HEK293 (cell line): ENCODE measurements around the gene SOCS6.
"Not testable (repeated sequence)": the region's sequence is repeated elsewhere in the genome, so short reads cannot be mapped to it uniquely, and the experiment has no call there.

ENCODE experiments used
- CTCF ChIA-PET: fragments of 350-600 bp; formaldehyde crosslinking; extraction: SDS; loops from one replicate; lab custom pipeline; 2021; ENCODE audit warnings: antibody characterized with exemption; lab: Yijun Ruan, JAX
- POLR2A ChIA-PET: fragments of 300-600 bp; formaldehyde crosslinking; extraction: SDS; loops from one replicate; lab custom pipeline; 2020; ENCODE audit warnings: antibody characterized with exemption, inconsistent platforms; lab: Yijun Ruan, JAX
- H3K27ac ChIP-seq: fragments of 200-500 bp; sonication (Bioruptor generic); 2 replicates; pipeline ENCODE4 v1.5.1; 2014; ENCODE audit warnings: low read depth, low read length, control low read depth, inconsistent platforms; ENCODE audit errors: extremely low read depth
- H3K36me3 ChIP-seq, 2 experiments: fragments of 200-500 bp in 1 of 2; sonication (Bioruptor generic) in 1 of 2; 1 replicate in 1 of 2; 2 replicates in 1 of 2; pipeline ENCODE4 v1.5.1; 2014 to 2017; ENCODE audit warnings: inconsistent platforms in 2 of 2, low read length in 2 of 2; ENCODE audit not compliant: control insufficient read depth in 2 of 2, insufficient read depth in 1 of 2
- H3K4me1 ChIP-seq: fragments of 200-500 bp; sonication (Bioruptor generic); 2 replicates; pipeline ENCODE4 v1.5.1; 2014; ENCODE audit warnings: mild to moderate bottlenecking, low read length, inconsistent platforms; ENCODE audit not compliant: control insufficient read depth, insufficient read depth
- H3K4me3 ChIP-seq: 2 replicates; pipeline ENCODE4 v1.5.1; 2011; ENCODE audit warnings: low read depth, mild to moderate bottlenecking, control low read depth, low read length, moderate library complexity
- H3K9me3 ChIP-seq: fragments of 200-500 bp; sonication (Bioruptor generic); 2 replicates; pipeline ENCODE4 v1.5.1; 2014; ENCODE audit warnings: low read depth, low read length, inconsistent platforms; ENCODE audit not compliant: control insufficient read depth, insufficient read depth
- BCL11A ChIP-seq: fragments of 450-650 bp; formaldehyde crosslinking; IDR thresholded peaks from 2 replicates; pipeline ENCODE4 v1.5.1; 2016; ENCODE audit warnings: low read depth, missing biosample characterization, missing genetic modification characterization
- GLI2 ChIP-seq: fragments of 450-650 bp; formaldehyde crosslinking; IDR thresholded peaks from 2 replicates; pipeline ENCODE4; 2017; ENCODE audit warnings: missing biosample characterization, missing genetic modification characterization, low read depth, borderline replicate concordance
- HOXD13 ChIP-seq: sonication (generic); formaldehyde crosslinking; IDR thresholded peaks from 2 replicates; pipeline ENCODE4 v1.8.0; 2022; ENCODE audit warnings: missing genetic modification reagents, borderline replicate concordance
- KLF8 ChIP-seq: fragments of 450-650 bp; formaldehyde crosslinking; IDR thresholded peaks from 2 replicates; pipeline ENCODE4 v1.5.1; 2016; ENCODE audit warnings: missing biosample characterization, missing genetic modification characterization
- KLF9 ChIP-seq: fragments of 450-650 bp; formaldehyde crosslinking; IDR thresholded peaks from 2 replicates; pipeline ENCODE4 v1.5.1; 2016; ENCODE audit warnings: missing biosample characterization, missing genetic modification characterization, low read depth
- PATZ1 ChIP-seq: fragments of 450-650 bp; formaldehyde crosslinking; IDR thresholded peaks from 2 replicates; pipeline ENCODE4 v1.5.1; 2016; ENCODE audit warnings: missing biosample characterization, missing genetic modification characterization
- PRDM1 ChIP-seq: fragments of 450-650 bp; formaldehyde crosslinking; IDR thresholded peaks from 2 replicates; pipeline ENCODE4; 2016; ENCODE audit warnings: missing biosample characterization, missing genetic modification characterization
- SP7 ChIP-seq: fragments of 450-650 bp; formaldehyde crosslinking; IDR thresholded peaks from 2 replicates; pipeline ENCODE4 v1.5.1; 2016; ENCODE audit warnings: missing biosample characterization, missing genetic modification characterization
- ZBTB44 ChIP-seq: fragments of 450-650 bp; IDR thresholded peaks from 2 replicates; pipeline ENCODE4 v1.5.1; 2018; ENCODE audit warnings: missing biosample characterization, mild to moderate bottlenecking, missing genetic modification characterization
- ZNF10 ChIP-seq: fragments of 450-650 bp; formaldehyde crosslinking; IDR thresholded peaks from 2 replicates; pipeline ENCODE4 v1.5.1; 2017; ENCODE audit warnings: missing biosample characterization, missing genetic modification characterization
- ZNF16 ChIP-seq: fragments of 450-650 bp; formaldehyde crosslinking; IDR thresholded peaks from 2 replicates; pipeline ENCODE4 v1.5.1; 2016; ENCODE audit warnings: low read depth, missing biosample characterization, missing genetic modification characterization
- ZNF211 ChIP-seq: fragments of 450-650 bp; formaldehyde crosslinking; IDR thresholded peaks from 2 replicates; pipeline ENCODE4 v1.5.1; 2016; ENCODE audit warnings: low read depth, missing biosample characterization, missing genetic modification characterization
- ZNF214 ChIP-seq: fragments of 450-650 bp; formaldehyde crosslinking; IDR thresholded peaks from 2 replicates; pipeline ENCODE4 v1.5.1; 2017; ENCODE audit warnings: missing biosample characterization, mild to moderate bottlenecking, missing genetic modification characterization, borderline replicate concordance
- ZNF280D ChIP-seq: fragments of 450-650 bp; formaldehyde crosslinking; IDR thresholded peaks from 2 replicates; pipeline ENCODE4 v1.5.1; 2016; ENCODE audit warnings: missing biosample characterization, missing genetic modification characterization
- ZNF362 ChIP-seq: fragments of 450-650 bp; formaldehyde crosslinking; IDR thresholded peaks from 2 replicates; pipeline ENCODE4 v1.5.1; 2016; ENCODE audit warnings: missing biosample characterization, missing genetic modification characterization
- ZNF366 ChIP-seq: fragments of 450-650 bp; formaldehyde crosslinking; conservative IDR thresholded peaks from 2 replicates; pipeline ENCODE4 v1.5.1; 2016; ENCODE audit warnings: missing biosample characterization, missing genetic modification characterization
- ZNF530 ChIP-seq: fragments of 450-650 bp; formaldehyde crosslinking; IDR thresholded peaks from 2 replicates; pipeline ENCODE4 v1.5.1; 2016; ENCODE audit warnings: low read depth, missing biosample characterization, missing genetic modification characterization
- ZNF560 ChIP-seq: fragments of 450-650 bp; formaldehyde crosslinking; IDR thresholded peaks from 2 replicates; pipeline ENCODE4 v1.5.1; 2017; ENCODE audit warnings: missing biosample characterization, missing genetic modification characterization, borderline replicate concordance
- ZNF580 ChIP-seq: fragments of 450-650 bp; formaldehyde crosslinking; IDR thresholded peaks from 2 replicates; pipeline ENCODE4 v1.5.1; 2016; ENCODE audit warnings: missing biosample characterization, missing genetic modification characterization
- ZNF610 ChIP-seq: fragments of 450-650 bp; formaldehyde crosslinking; IDR thresholded peaks from 2 replicates; pipeline ENCODE4 v1.5.1; 2016; ENCODE audit warnings: missing biosample characterization, missing genetic modification characterization, borderline replicate concordance
- ZNF623 ChIP-seq: fragments of 450-650 bp; formaldehyde crosslinking; IDR thresholded peaks from 2 replicates; pipeline ENCODE4 v1.5.1; 2016; ENCODE audit warnings: missing biosample characterization, missing genetic modification characterization
- ZNF629 ChIP-seq: fragments of 450-650 bp; formaldehyde crosslinking; IDR thresholded peaks from 2 replicates; pipeline ENCODE4 v1.5.1; 2017; ENCODE audit warnings: missing biosample characterization, missing genetic modification characterization
- ZNF660 ChIP-seq: fragments of 450-650 bp; IDR thresholded peaks from 2 replicates; pipeline ENCODE4 v1.5.1; 2018; ENCODE audit warnings: missing biosample characterization, mild to moderate bottlenecking, missing genetic modification characterization
- ZNF768 ChIP-seq: fragments of 450-650 bp; formaldehyde crosslinking; IDR thresholded peaks from 2 replicates; pipeline ENCODE4 v1.5.1; 2018; ENCODE audit warnings: missing biosample characterization, mild to moderate bottlenecking, missing genetic modification characterization
- ZNF791 ChIP-seq: fragments of 450-650 bp; formaldehyde crosslinking; IDR thresholded peaks from 2 replicates; pipeline ENCODE4 v1.5.1; 2016; ENCODE audit warnings: missing biosample characterization, missing genetic modification characterization
- ZSCAN18 ChIP-seq: fragments of 450-650 bp; formaldehyde crosslinking; IDR thresholded peaks from 2 replicates; pipeline ENCODE4 v1.5.1; 2016; ENCODE audit warnings: missing biosample characterization, missing genetic modification characterization

The SOCS6 gene

GRCh38 chr18:70355620-70356385, 67.0 kb downstream of the SOCS6 start:
- no peaks in the 10 kb centered on the region for H3K9me3 ChIP-seq
- H3K4me1 ChIP-seq = no peaks in the 10 kb centered on the region
- no peak overlapping the region for H3K4me3 ChIP-seq
- TF ChIP-seq PATZ1 (tag by site-specific recombination) (no peak), ZNF214 (tag by site-specific recombination) (no peak), ZNF211 (no peak), ZNF660 (tag by site-specific recombination) (no peak), ZNF791 (tag by site-specific recombination) (no peak), ZNF530 (tag by site-specific recombination) (no peak), ZNF560 (no peak), ZNF610 (tag by site-specific recombination) (no peak), ZNF580 (no peak), BCL11A (tag by site-specific recombination) (no peak), ZNF623 (tag by site-specific recombination) (no peak), ZNF768 (tag by site-specific recombination) (no peak), HOXD13 (CRISPR knock-in tag) (no peak), ZBTB44 (tag by site-specific recombination) (no peak), ZSCAN18 (tag by site-specific recombination) (no peak), GLI2 (tag by site-specific recombination) (no peak), KLF8 (tag by site-specific recombination) (no peak), ZNF10 (tag by site-specific recombination) (no peak), ZNF16 (tag by site-specific recombination) (no peak)
- CTCF ChIA-PET = interaction anchor here (2.0 kb wide), 1 partner anchor 78 kb away, joined by 10 read pairs; no protein-coding TSS in a partner anchor
- POLR2A ChIA-PET = no interaction called here
- no peak overlapping the region for H3K27ac ChIP-seq
- H3K36me3 ChIP-seq = peaks cover 0 to 7% of the 10 kb centered on the region in 2 experiments; a peak in 1 of 3 replicates

- H3K27ac ChIP-seq, H3K36me3 ChIP-seq, H3K9me3 ChIP-seq, H3K4me1 ChIP-seq, POLR2A ChIA-PET, H3K4me3 ChIP-seq: not testable (repeated sequence)
- CTCF ChIA-PET = interaction anchor here (0.6 to 0.8 kb wide), 2 partner anchors 24 to 78 kb away, joined by 3 read pairs; no protein-coding TSS in a partner anchor
- TF ChIP-seq ZNF366 (tag by site-specific recombination) = 0 out of 2 replicates have a peak, but pooled peaks have one; percentile 36
- peak; percentile 25; the same call in 1 of the 2 replicates for TF ChIP-seq ZNF362 (tag by site-specific recombination)
- TF ChIP-seq ZNF660 (tag by site-specific recombination) = 0 out of 2 replicates have a peak, but pooled peaks have one; percentile 8
- TF ChIP-seq SP7 (tag by site-specific recombination) = 0 out of 2 replicates have a peak, but pooled peaks have one; percentile 33
- 0 out of 2 replicates have a peak, but pooled peaks have one; percentile 5 for TF ChIP-seq KLF9 (tag by site-specific recombination)
- peak; percentile 57; the same call in 1 of the 2 replicates for TF ChIP-seq PRDM1
- TF ChIP-seq ZNF280D (tag by site-specific recombination) = 0 out of 2 replicates have a peak, but pooled peaks have one; percentile 28
- peak; percentile 51 for TF ChIP-seq ZNF629
Observed at GRCh38 chr18:70358105-70358406, 69.2 kb downstream of the SOCS6 start.
